HepG2 (cell line): ENCODE measurements around the gene DPP7. TPM values are rescaled to one million over a fixed set of nuclear protein-coding genes. Genes with fewer than 3 reads are reported as not detected.

Experiments used
- HDAC2 ChIP-seq: sonication (generic); formaldehyde crosslinking; IDR thresholded peaks from 2 replicates; pipeline ENCODE4 v1.4.0; 2020; ENCODE audit warnings: missing genetic modification reagents
- KAT2B ChIP-seq: fragments of 150-350 bp; IDR thresholded peaks from 2 replicates; pipeline ENCODE4 v1.6.1; 2014; ENCODE audit warnings: low read depth, low read length, borderline replicate concordance
- MED13 ChIP-seq: sonication (generic); formaldehyde crosslinking; IDR thresholded peaks from 2 replicates; pipeline ENCODE4 v1.5.0; 2020; ENCODE audit warnings: missing genetic modification reagents
- MZF1 ChIP-seq: sonication (generic); formaldehyde crosslinking; IDR thresholded peaks from 2 replicates; pipeline ENCODE4 v1.8.1; 2023; ENCODE audit warnings: mild to moderate bottlenecking, missing genetic modification reagents, borderline replicate concordance
- TCF7L2 ChIP-seq: IDR thresholded peaks from 2 replicates; pipeline ENCODE4 v1.6.1; 2011; ENCODE audit warnings: mild to moderate bottlenecking, low read depth, low read length, moderate library complexity
- ZBTB38 ChIP-seq: sonication (generic); formaldehyde crosslinking; IDR thresholded peaks from 2 replicates; pipeline ENCODE4 v1.5.1; 2020; ENCODE audit warnings: mild to moderate bottlenecking, missing genetic modification reagents
- ZFX ChIP-seq: sonication (generic); formaldehyde crosslinking; IDR thresholded peaks from 2 replicates; pipeline ENCODE4 v1.4.0; 2020; ENCODE audit warnings: mild to moderate bottlenecking, low read depth, missing genetic modification reagents, moderate library complexity
- ZIK1 ChIP-seq: sonication (generic); formaldehyde crosslinking; IDR thresholded peaks from 2 replicates; pipeline ENCODE4 v1.5.0; 2020; ENCODE audit warnings: mild to moderate bottlenecking, low read depth, missing genetic modification reagents, borderline replicate concordance
- ZMYM3 ChIP-seq: sonication (generic); formaldehyde crosslinking; IDR thresholded peaks from 2 replicates; pipeline ENCODE4 v1.5.1; 2020; ENCODE audit warnings: mild to moderate bottlenecking, missing genetic modification reagents
- ZNF230 ChIP-seq: sonication (generic); formaldehyde crosslinking; IDR thresholded peaks from 2 replicates; pipeline ENCODE4 v1.4.0; 2020; ENCODE audit warnings: mild to moderate bottlenecking, missing genetic modification reagents
- ZNF761 ChIP-seq: sonication (generic); formaldehyde crosslinking; conservative IDR thresholded peaks from 2 replicates; pipeline ENCODE4 v1.4.0; 2020; ENCODE audit warnings: mild to moderate bottlenecking, missing genetic modification reagents
- ZNF816 ChIP-seq: sonication (generic); formaldehyde crosslinking; IDR thresholded peaks from 2 replicates; pipeline ENCODE4 v1.8.0; 2022; ENCODE audit warnings: missing genetic modification reagents, mild to moderate bottlenecking, borderline replicate concordance
- ZSCAN30 ChIP-seq: sonication (generic); formaldehyde crosslinking; IDR thresholded peaks from 2 replicates; pipeline ENCODE4 v1.5.0; 2020; ENCODE audit warnings: mild to moderate bottlenecking, missing genetic modification reagents
- polyA plus RNA-seq, 8 experiments: library from polyadenylated mRNA; depleted of rRNA in 3 of 8; stranded (reverse) in 7 of 8; unstranded in 1 of 8; fragments of >200 nt; fragmentation: Illumina TruSeq in 4 of 8; extraction: Trizol in 4 of 8; gene quantifications; 2 replicates each; pipeline versions ENCODE4 v1.2.1 to v1.2.3, GENCODE V29; 2011 to 2016; ENCODE audit warnings: low read depth in 4 of 8, missing spikeins in 1 of 8, mixed read lengths in 1 of 8; ENCODE audit not compliant: insufficient read depth in 1 of 8
- total RNA-seq, 5 experiments: library from RNA; depleted of rRNA; stranded (reverse); fragments of >200 nt; fragmentation: Illumina TruSeq; extraction: Trizol; gene quantifications; 2 replicates each; pipeline ENCODE4 v1.2.3, GENCODE V29; 2016; ENCODE audit warnings: low read depth in 1 of 5
- TF ChIP-seq, protein P1 (sequence below): sonication (generic); formaldehyde crosslinking; IDR thresholded peaks from 2 replicates; pipeline ENCODE4 v1.4.0; 2020; ENCODE audit warnings: mild to moderate bottlenecking, missing genetic modification reagents
- TF ChIP-seq, protein P2 (sequence below): sonication (generic); formaldehyde crosslinking; IDR thresholded peaks from 2 replicates; pipeline ENCODE4 v1.4.0; 2020; ENCODE audit warnings: missing genetic modification reagents
- TF ChIP-seq, protein P3 (sequence below): sonication (generic); formaldehyde crosslinking; IDR thresholded peaks from 2 replicates; pipeline ENCODE4 v1.4.0; 2020; ENCODE audit warnings: mild to moderate bottlenecking, missing genetic modification reagents, borderline replicate concordance
- TF ChIP-seq, protein P4 (sequence below): sonication (generic); formaldehyde crosslinking; IDR thresholded peaks from 2 replicates; pipeline ENCODE4 v1.5.0; 2020; ENCODE audit warnings: missing genetic modification reagents, mild to moderate bottlenecking, borderline replicate concordance
- TF ChIP-seq, protein P5 (sequence below): sonication (generic); formaldehyde crosslinking; IDR thresholded peaks from 2 replicates; pipeline ENCODE4 v1.8.0; 2022; ENCODE audit warnings: missing genetic modification reagents, mild to moderate bottlenecking, borderline replicate concordance

DPP7 gene
- total and polyA plus RNA-seq, 2 of the 13 experiments (the other 11 are each of a cell fraction or from before 2014, with no cell fraction given) = 1.2 to 4.5 TPM

DNA sequence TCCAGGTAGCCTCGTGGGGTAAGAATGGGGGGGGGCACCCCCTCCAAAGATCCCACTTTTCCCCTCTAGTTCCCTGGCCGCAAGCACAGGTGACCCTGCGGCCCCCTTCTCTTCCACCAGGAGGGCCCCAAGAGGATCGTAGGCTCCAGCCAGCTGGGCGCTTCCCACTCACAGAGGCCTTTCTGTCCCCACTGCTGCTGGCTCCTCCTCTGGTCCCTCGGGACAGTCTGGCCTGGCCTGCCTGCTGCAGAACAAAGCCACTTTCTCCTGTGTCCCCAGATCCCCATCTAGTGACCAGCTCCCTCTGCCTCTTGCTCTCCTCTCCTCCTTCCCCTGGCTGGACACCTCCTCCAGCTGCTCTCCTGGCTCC is 43.6 kb downstream of the DPP7 start (continued):
- TF ChIP-seq ZSCAN30 (CRISPR knock-in tag) (no peak), MED13 (CRISPR knock-in tag) (no peak), MZF1 (no peak), KAT2B (no peak), ZIK1 (CRISPR knock-in tag) (no peak), ZNF761 (CRISPR knock-in tag) (no peak), ZMYM3 (CRISPR knock-in tag) (no peak), ZFX (CRISPR knock-in tag) (peak; percentile 71), ZNF230 (CRISPR knock-in tag) (no peak), ZBTB38 (CRISPR knock-in tag) (no peak), HDAC2 (CRISPR knock-in tag) (0 out of 2 replicates have a peak, but pooled peaks have one; percentile 4), TCF7L2 (no peak), ZNF816 (CRISPR knock-in tag) (no peak)
- TF ChIP-seq, protein P1, sequence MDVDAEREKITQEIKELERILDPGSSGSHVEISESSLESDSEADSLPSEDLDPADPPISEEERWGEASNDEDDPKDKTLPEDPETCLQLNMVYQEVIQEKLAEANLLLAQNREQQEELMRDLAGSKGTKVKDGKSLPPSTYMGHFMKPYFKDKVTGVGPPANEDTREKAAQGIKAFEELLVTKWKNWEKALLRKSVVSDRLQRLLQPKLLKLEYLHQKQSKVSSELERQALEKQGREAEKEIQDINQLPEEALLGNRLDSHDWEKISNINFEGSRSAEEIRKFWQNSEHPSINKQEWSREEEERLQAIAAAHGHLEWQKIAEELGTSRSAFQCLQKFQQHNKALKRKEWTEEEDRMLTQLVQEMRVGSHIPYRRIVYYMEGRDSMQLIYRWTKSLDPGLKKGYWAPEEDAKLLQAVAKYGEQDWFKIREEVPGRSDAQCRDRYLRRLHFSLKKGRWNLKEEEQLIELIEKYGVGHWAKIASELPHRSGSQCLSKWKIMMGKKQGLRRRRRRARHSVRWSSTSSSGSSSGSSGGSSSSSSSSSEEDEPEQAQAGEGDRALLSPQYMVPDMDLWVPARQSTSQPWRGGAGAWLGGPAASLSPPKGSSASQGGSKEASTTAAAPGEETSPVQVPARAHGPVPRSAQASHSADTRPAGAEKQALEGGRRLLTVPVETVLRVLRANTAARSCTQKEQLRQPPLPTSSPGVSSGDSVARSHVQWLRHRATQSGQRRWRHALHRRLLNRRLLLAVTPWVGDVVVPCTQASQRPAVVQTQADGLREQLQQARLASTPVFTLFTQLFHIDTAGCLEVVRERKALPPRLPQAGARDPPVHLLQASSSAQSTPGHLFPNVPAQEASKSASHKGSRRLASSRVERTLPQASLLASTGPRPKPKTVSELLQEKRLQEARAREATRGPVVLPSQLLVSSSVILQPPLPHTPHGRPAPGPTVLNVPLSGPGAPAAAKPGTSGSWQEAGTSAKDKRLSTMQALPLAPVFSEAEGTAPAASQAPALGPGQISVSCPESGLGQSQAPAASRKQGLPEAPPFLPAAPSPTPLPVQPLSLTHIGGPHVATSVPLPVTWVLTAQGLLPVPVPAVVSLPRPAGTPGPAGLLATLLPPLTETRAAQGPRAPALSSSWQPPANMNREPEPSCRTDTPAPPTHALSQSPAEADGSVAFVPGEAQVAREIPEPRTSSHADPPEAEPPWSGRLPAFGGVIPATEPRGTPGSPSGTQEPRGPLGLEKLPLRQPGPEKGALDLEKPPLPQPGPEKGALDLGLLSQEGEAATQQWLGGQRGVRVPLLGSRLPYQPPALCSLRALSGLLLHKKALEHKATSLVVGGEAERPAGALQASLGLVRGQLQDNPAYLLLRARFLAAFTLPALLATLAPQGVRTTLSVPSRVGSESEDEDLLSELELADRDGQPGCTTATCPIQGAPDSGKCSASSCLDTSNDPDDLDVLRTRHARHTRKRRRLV (CRISPR knock-in tag) = no peak; the same call in 1 of the 2 replicates
- TF ChIP-seq, protein P2, sequence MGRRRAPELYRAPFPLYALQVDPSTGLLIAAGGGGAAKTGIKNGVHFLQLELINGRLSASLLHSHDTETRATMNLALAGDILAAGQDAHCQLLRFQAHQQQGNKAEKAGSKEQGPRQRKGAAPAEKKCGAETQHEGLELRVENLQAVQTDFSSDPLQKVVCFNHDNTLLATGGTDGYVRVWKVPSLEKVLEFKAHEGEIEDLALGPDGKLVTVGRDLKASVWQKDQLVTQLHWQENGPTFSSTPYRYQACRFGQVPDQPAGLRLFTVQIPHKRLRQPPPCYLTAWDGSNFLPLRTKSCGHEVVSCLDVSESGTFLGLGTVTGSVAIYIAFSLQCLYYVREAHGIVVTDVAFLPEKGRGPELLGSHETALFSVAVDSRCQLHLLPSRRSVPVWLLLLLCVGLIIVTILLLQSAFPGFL = no peak
- TF ChIP-seq, protein P3, sequence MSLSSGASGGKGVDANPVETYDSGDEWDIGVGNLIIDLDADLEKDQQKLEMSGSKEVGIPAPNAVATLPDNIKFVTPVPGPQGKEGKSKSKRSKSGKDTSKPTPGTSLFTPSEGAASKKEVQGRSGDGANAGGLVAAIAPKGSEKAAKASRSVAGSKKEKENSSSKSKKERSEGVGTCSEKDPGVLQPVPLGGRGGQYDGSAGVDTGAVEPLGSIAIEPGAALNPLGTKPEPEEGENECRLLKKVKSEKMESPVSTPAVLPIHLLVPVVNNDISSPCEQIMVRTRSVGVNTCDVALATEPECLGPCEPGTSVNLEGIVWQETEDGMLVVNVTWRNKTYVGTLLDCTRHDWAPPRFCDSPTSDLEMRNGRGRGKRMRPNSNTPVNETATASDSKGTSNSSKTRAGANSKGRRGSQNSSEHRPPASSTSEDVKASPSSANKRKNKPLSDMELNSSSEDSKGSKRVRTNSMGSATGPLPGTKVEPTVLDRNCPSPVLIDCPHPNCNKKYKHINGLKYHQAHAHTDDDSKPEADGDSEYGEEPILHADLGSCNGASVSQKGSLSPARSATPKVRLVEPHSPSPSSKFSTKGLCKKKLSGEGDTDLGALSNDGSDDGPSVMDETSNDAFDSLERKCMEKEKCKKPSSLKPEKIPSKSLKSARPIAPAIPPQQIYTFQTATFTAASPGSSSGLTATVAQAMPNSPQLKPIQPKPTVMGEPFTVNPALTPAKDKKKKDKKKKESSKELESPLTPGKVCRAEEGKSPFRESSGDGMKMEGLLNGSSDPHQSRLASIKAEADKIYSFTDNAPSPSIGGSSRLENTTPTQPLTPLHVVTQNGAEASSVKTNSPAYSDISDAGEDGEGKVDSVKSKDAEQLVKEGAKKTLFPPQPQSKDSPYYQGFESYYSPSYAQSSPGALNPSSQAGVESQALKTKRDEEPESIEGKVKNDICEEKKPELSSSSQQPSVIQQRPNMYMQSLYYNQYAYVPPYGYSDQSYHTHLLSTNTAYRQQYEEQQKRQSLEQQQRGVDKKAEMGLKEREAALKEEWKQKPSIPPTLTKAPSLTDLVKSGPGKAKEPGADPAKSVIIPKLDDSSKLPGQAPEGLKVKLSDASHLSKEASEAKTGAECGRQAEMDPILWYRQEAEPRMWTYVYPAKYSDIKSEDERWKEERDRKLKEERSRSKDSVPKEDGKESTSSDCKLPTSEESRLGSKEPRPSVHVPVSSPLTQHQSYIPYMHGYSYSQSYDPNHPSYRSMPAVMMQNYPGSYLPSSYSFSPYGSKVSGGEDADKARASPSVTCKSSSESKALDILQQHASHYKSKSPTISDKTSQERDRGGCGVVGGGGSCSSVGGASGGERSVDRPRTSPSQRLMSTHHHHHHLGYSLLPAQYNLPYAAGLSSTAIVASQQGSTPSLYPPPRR (CRISPR knock-in tag) = no peak
- TF ChIP-seq, protein P4, sequence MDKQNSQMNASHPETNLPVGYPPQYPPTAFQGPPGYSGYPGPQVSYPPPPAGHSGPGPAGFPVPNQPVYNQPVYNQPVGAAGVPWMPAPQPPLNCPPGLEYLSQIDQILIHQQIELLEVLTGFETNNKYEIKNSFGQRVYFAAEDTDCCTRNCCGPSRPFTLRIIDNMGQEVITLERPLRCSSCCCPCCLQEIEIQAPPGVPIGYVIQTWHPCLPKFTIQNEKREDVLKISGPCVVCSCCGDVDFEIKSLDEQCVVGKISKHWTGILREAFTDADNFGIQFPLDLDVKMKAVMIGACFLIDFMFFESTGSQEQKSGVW (CRISPR knock-in tag) = no peak
- TF ChIP-seq, protein P5, sequence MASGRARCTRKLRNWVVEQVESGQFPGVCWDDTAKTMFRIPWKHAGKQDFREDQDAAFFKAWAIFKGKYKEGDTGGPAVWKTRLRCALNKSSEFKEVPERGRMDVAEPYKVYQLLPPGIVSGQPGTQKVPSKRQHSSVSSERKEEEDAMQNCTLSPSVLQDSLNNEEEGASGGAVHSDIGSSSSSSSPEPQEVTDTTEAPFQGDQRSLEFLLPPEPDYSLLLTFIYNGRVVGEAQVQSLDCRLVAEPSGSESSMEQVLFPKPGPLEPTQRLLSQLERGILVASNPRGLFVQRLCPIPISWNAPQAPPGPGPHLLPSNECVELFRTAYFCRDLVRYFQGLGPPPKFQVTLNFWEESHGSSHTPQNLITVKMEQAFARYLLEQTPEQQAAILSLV = no peak
